WERI-Rb-1 (cell line): ENCODE results near the gene CD276.

ENCODE experiments used
- DNase-seq: peaks from one replicate; pipeline ENCODE4 v3.0.0-alpha.2; 2020
- H3K27ac ChIP-seq: fragments of 250-450 bp; sonication (Bioruptor Pico); 2 replicates; pipeline ENCODE4 v1.5.1; 2020; ENCODE audit warnings: mild to moderate bottlenecking, moderate library complexity
- H3K27me3 ChIP-seq: fragments of 250-450 bp; sonication (Bioruptor Pico); 2 replicates; pipeline ENCODE4 v1.5.1; 2021; ENCODE audit warnings: mild to moderate bottlenecking, low read depth, moderate library complexity; ENCODE audit not compliant: insufficient read depth, severe bottlenecking
- H3K36me3 ChIP-seq: fragments of 250-450 bp; sonication (Bioruptor Pico); 2 replicates; pipeline ENCODE4 v1.5.1; 2020; ENCODE audit warnings: mild to moderate bottlenecking, moderate library complexity
- H3K4me3 ChIP-seq: 2 replicates; pipeline ENCODE4 v1.5.1; 2011; ENCODE audit warnings: low read depth, mild to moderate bottlenecking, control low read depth, low read length
- H3K9me3 ChIP-seq: fragments of 250-450 bp; sonication (Bioruptor Pico); 2 replicates; pipeline ENCODE4 v1.5.1; 2021; ENCODE audit warnings: mild to moderate bottlenecking, moderate library complexity; ENCODE audit not compliant: severe bottlenecking
- CTCF ChIP-seq: IDR thresholded peaks from 2 replicates; pipeline ENCODE4 v1.5.1; 2011; ENCODE audit warnings: low read depth, mild to moderate bottlenecking, control low read depth, inconsistent platforms, low read length

Gene CD276

GRCh38 chr15:73654659-73655058 lies 29.5 kb upstream of the CD276 start:
- TF ChIP-seq CTCF: no peak
- Histone ChIP-seq H3K4me3 (no peak overlapping the region), H3K36me3 (no peaks in the 10 kb centered on the region), H3K27ac (no peak overlapping the region), H3K9me3 (no peaks in the 10 kb centered on the region), H3K27me3 (no peaks in the 10 kb centered on the region)
- no peak for DNase-seq

GRCh38 chr15:73655724-73656123 lies 28.5 kb upstream of the CD276 start:
- no peaks in the 10 kb centered on the region for H3K9me3 ChIP-seq
- H3K4me3 ChIP-seq: no peak overlapping the region
- no peaks in the 10 kb centered on the region for H3K36me3 ChIP-seq
- DNase-seq: no peak
- TF ChIP-seq CTCF: no peak
- no peak overlapping the region for H3K27ac ChIP-seq
- no peaks in the 10 kb centered on the region for H3K27me3 ChIP-seq

- Histone ChIP-seq H3K4me3 (no peak overlapping the region), H3K27me3 (no peaks in the 10 kb centered on the region), H3K27ac (no peak overlapping the region), H3K36me3 (no peaks in the 10 kb centered on the region), H3K9me3 (no peaks in the 10 kb centered on the region)
- TF ChIP-seq CTCF: no peak
- no peak for DNase-seq
Measured at GRCh38 chr15:73658645-73659044, 25.5 kb upstream of the CD276 start.

GRCh38 chr15:73660455-73660854 lies 23.7 kb upstream of the CD276 start:
- H3K27ac ChIP-seq: no peak overlapping the region
- no peak overlapping the region for H3K4me3 ChIP-seq
- H3K36me3 ChIP-seq: no peaks in the 10 kb centered on the region
- DNase-seq: no peak
- no peaks in the 10 kb centered on the region for H3K27me3 ChIP-seq
- H3K9me3 ChIP-seq: no peaks in the 10 kb centered on the region
- no peak for TF ChIP-seq CTCF

- no peaks in the 10 kb centered on the region for H3K36me3 ChIP-seq
- H3K27ac ChIP-seq: no peak overlapping the region
- peaks cover 2% of the 10 kb centered on the region for H3K9me3 ChIP-seq
- no peak for DNase-seq
- no peak overlapping the region for H3K4me3 ChIP-seq
- no peaks in the 10 kb centered on the region for H3K27me3 ChIP-seq
- no peak for TF ChIP-seq CTCF
Measured at GRCh38 chr15:73674587-73674986, 9.6 kb upstream of the CD276 start.

GRCh38 chr15:73677146-73677607 lies 7.0 kb upstream of the CD276 start:
- Histone ChIP-seq H3K4me3 (no peak overlapping the region), H3K36me3 (no peaks in the 10 kb centered on the region), H3K9me3 (peaks cover under 1% of the 10 kb centered on the region), H3K27me3 (no peaks in the 10 kb centered on the region), H3K27ac (no peak overlapping the region)
- peak; percentile 84 for TF ChIP-seq CTCF
- DNase-seq: peak; percentile 61
